H9 (cell line): Measurements from ENCODE around the gene MRPL44. TPM values are rescaled to one million over a fixed set of nuclear protein-coding genes. Genes with fewer than 3 reads are reported as not detected.

Source experiments
- DNase-seq: peaks from one replicate; pipeline ENCODE4 v3.0.0-alpha.2; 2017
- H2AFZ ChIP-seq: one replicate; pipeline ENCODE4 v1.6.1; 2013; ENCODE audit warnings: mild to moderate bottlenecking, low read length, control low read depth, moderate library complexity
- H2AK5ac ChIP-seq: 2 replicates; pipeline ENCODE4 v1.6.1; 2013; ENCODE audit warnings: low read length, control low read depth, mixed read lengths; ENCODE audit not compliant: insufficient read length
- H2BK120ac ChIP-seq: one replicate; pipeline ENCODE4 v1.6.1; 2013; ENCODE audit warnings: low read depth, mild to moderate bottlenecking, low read length, control low read depth, inconsistent platforms; ENCODE audit not compliant: poor library complexity, severe bottlenecking
- H2BK12ac ChIP-seq: 2 replicates; pipeline ENCODE4 v1.6.1; 2013; ENCODE audit warnings: low read length, control low read depth, mixed read lengths, low read depth; ENCODE audit not compliant: insufficient read length
- H2BK15ac ChIP-seq: 2 replicates; pipeline ENCODE4 v1.6.1; 2013; ENCODE audit warnings: low read depth, low read length, control low read depth
- H2BK20ac ChIP-seq: one replicate; pipeline ENCODE4 v1.6.1; 2013; ENCODE audit warnings: low read depth, mild to moderate bottlenecking, low read length, control low read depth, inconsistent platforms; ENCODE audit not compliant: poor library complexity, severe bottlenecking
- H2BK5ac ChIP-seq: 2 replicates; pipeline ENCODE4 v1.6.1; 2013; ENCODE audit warnings: low read length, control low read depth, mixed read lengths; ENCODE audit not compliant: insufficient read length
- H3K14ac ChIP-seq: 2 replicates; pipeline ENCODE4 v1.6.1; 2013; ENCODE audit warnings: low read length, control low read depth; ENCODE audit not compliant: insufficient read depth
- H3K18ac ChIP-seq: 2 replicates; pipeline ENCODE4 v1.6.1; 2013; ENCODE audit warnings: low read depth, mild to moderate bottlenecking, mixed read lengths, low read length, control low read depth; ENCODE audit not compliant: insufficient read length
- H3K23ac ChIP-seq: 2 replicates; pipeline ENCODE4 v1.6.1; 2013; ENCODE audit warnings: low read length, control low read depth, mixed read lengths, low read depth; ENCODE audit not compliant: insufficient read length
- H3K23me2 ChIP-seq: 2 replicates; pipeline ENCODE4 v1.6.1; 2013; ENCODE audit warnings: low read depth, mild to moderate bottlenecking, mixed read lengths, low read length, control low read depth; ENCODE audit not compliant: insufficient read length, poor library complexity, severe bottlenecking
- H3K27ac ChIP-seq: 2 replicates; pipeline ENCODE4 v1.5.1; 2013; ENCODE audit warnings: low read length, control low read depth, mixed read lengths, low read depth; ENCODE audit not compliant: insufficient read length
- H3K27me3 ChIP-seq: 2 replicates; pipeline ENCODE4 v1.6.1; 2013; ENCODE audit warnings: low read length, control low read depth, inconsistent platforms; ENCODE audit not compliant: insufficient read depth
- H3K4ac ChIP-seq: 2 replicates; pipeline ENCODE4 v1.6.1; 2013; ENCODE audit warnings: low read depth, mild to moderate bottlenecking, control low read depth, inconsistent platforms, low read length, moderate library complexity
- H3K4me1 ChIP-seq: 2 replicates; pipeline ENCODE4 v1.6.1; 2013; ENCODE audit warnings: low read length, control low read depth, inconsistent platforms; ENCODE audit not compliant: insufficient read depth
- H3K4me2 ChIP-seq: 2 replicates; pipeline ENCODE4 v1.6.1; 2013; ENCODE audit warnings: low read length, control low read depth, mixed read lengths; ENCODE audit not compliant: insufficient read length, insufficient read depth
- H3K56ac ChIP-seq: 2 replicates; pipeline ENCODE4 v1.6.1; 2013; ENCODE audit warnings: low read depth, mild to moderate bottlenecking, mixed read lengths, low read length, control low read depth; ENCODE audit not compliant: insufficient read length
- H3K79me1 ChIP-seq: 2 replicates; pipeline ENCODE4 v1.6.1; 2013; ENCODE audit warnings: low read depth, mild to moderate bottlenecking, moderate library complexity, low read length, control low read depth, inconsistent platforms; ENCODE audit not compliant: insufficient read depth, poor library complexity, severe bottlenecking
- H3K79me2 ChIP-seq: 2 replicates; pipeline ENCODE4 v1.6.1; 2013; ENCODE audit warnings: low read length, control low read depth, inconsistent platforms; ENCODE audit not compliant: insufficient read depth
- H3K9ac ChIP-seq: 2 replicates; pipeline ENCODE4 v1.6.1; 2013; ENCODE audit warnings: low read length, control low read depth, mixed read lengths; ENCODE audit not compliant: insufficient read length; ENCODE audit errors: extremely low read depth
- H3K9me3 ChIP-seq: one replicate; pipeline ENCODE4 v1.6.1; 2013; ENCODE audit warnings: low read depth, low read length, inconsistent platforms; ENCODE audit not compliant: control insufficient read depth
- H3T11ph ChIP-seq: one replicate; pipeline ENCODE4 v1.6.1; 2013; ENCODE audit warnings: mild to moderate bottlenecking, low read length, control low read depth, inconsistent platforms
- H4K20me1 ChIP-seq: one replicate; pipeline ENCODE4 v1.6.1; 2013; ENCODE audit not compliant: control insufficient read depth, insufficient read length, insufficient read depth
- H4K5ac ChIP-seq: 2 replicates; pipeline ENCODE4 v1.6.1; 2013; ENCODE audit warnings: low read depth, mild to moderate bottlenecking, mixed read lengths, low read length, control low read depth; ENCODE audit not compliant: insufficient read length
- H4K8ac ChIP-seq: replicated peaks from 2 replicates; pipeline ENCODE4 v1.6.1; 2013; ENCODE audit warnings: low read length, control low read depth, mixed read lengths, low read depth; ENCODE audit not compliant: insufficient read length
- H4K91ac ChIP-seq: 2 replicates; pipeline ENCODE4 v1.6.1; 2013; ENCODE audit warnings: low read depth, mild to moderate bottlenecking, moderate library complexity, mixed read lengths, low read length, control low read depth; ENCODE audit not compliant: insufficient read length
- H3K27ac Mint-ChIP-seq, 3 experiments: 2 replicates in 2 of 3; 3 replicates in 1 of 3; pipeline ENCODE4 v1.8.0; 2020 to 2021; ENCODE audit warnings: mixed read lengths in 3 of 3, mild to moderate bottlenecking in 1 of 3, moderate library complexity in 1 of 3
- H3K27me3 Mint-ChIP-seq: 2 replicates; pipeline ENCODE4 v1.8.0; 2021; ENCODE audit warnings: low read depth, mild to moderate bottlenecking, moderate library complexity, mixed read lengths
- H3K36me3 Mint-ChIP-seq, 3 experiments: 2 replicates in 2 of 3; 3 replicates in 1 of 3; pipeline ENCODE4 v1.8.0; 2020 to 2021; ENCODE audit warnings: low read depth in 3 of 3, mixed read lengths in 3 of 3; ENCODE audit not compliant: insufficient read depth in 1 of 3
- H3K4me1 Mint-ChIP-seq, 2 experiments: 2 replicates each; pipeline ENCODE4 v1.8.0; 2020; ENCODE audit warnings: mixed read lengths in 2 of 2
- H3K4me3 Mint-ChIP-seq, 2 experiments: 2 replicates in 1 of 2; 3 replicates in 1 of 2; pipeline ENCODE4 v1.8.0; 2020 to 2021; ENCODE audit warnings: mild to moderate bottlenecking in 2 of 2, mixed read lengths in 2 of 2, moderate library complexity in 1 of 2
- H3K9me3 Mint-ChIP-seq, 2 experiments: 2 replicates in 1 of 2; 3 replicates in 1 of 2; pipeline ENCODE4 v1.8.0; 2020; ENCODE audit warnings: mild to moderate bottlenecking in 2 of 2, mixed read lengths in 2 of 2, moderate library complexity in 1 of 2
- CTCF ChIP-seq: fragments of 200-600 bp; sonication (generic); conservative IDR thresholded peaks from 3 replicates; pipeline ENCODE4 v1.8.0; 2021; ENCODE audit warnings: antibody characterized with exemption, mild to moderate bottlenecking
- WGBS: extraction: QIAGEN DNeasy Blood & Tissue Kit; methylation state at CpG from one replicate; pipeline ENCODE4 v1.1.7; 2013; ENCODE audit warnings: missing lambda C conversion rate, low lambda C conversion rate, mixed read lengths; ENCODE audit not compliant: insufficient read length; ENCODE audit errors: extremely low coverage; 5-methylcytosine and 5-hydroxymethylcytosine counted together
- total RNA-seq: library from RNA; stranded (reverse); gene quantifications from 2 replicates; pipeline ENCODE4 v1.2.1, GENCODE V29; 2021

Gene MRPL44
- total RNA-seq, 1 experiment from 2014 or later: 46.1 TPM

- no peaks in the 10 kb centered on the region for H3K79me1 ChIP-seq
- no peak overlapping the region for H4K91ac ChIP-seq
- H4K8ac ChIP-seq: no peak overlapping the region
- DNase-seq: peak; percentile 76
- H2BK12ac ChIP-seq: no peak overlapping the region
- no peak overlapping the region for H4K5ac ChIP-seq
- no peaks in the 10 kb centered on the region for H3K27me3 Mint-ChIP-seq
- H3K4me3 Mint-ChIP-seq: peak overlapping the region; percentile 35 to 50; a peak in 2 of 5 replicates
- H3K9me3 ChIP-seq: no peaks in the 10 kb centered on the region
- H3K4me2 ChIP-seq: peak overlapping the region; percentile 67
- no peaks in the 10 kb centered on the region for H4K20me1 ChIP-seq
- peaks cover 3% of the 10 kb centered on the region for H3K23me2 ChIP-seq
- H3K14ac ChIP-seq: peak overlapping the region; percentile 78
- H3K18ac ChIP-seq: no peak overlapping the region
- H3K56ac ChIP-seq: no peak overlapping the region
- no peak overlapping the region for H3T11ph ChIP-seq
- no peaks in the 10 kb centered on the region for H3K9me3 Mint-ChIP-seq
- no peak overlapping the region for H2AFZ ChIP-seq
- peaks cover 6% of the 10 kb centered on the region; the same call in 1 of the 2 replicates for H3K4me1 ChIP-seq
- no peak overlapping the region for H2BK120ac ChIP-seq
- WGBS: no CpG with 5 or more reads among the region's 12 CpGs
- no peaks in the 10 kb centered on the region for H3K36me3 Mint-ChIP-seq
- H3K79me2 ChIP-seq: no peaks in the 10 kb centered on the region
- H3K27me3 ChIP-seq: no peaks in the 10 kb centered on the region
- no peak overlapping the region for H3K27ac ChIP-seq
- peak overlapping the region in 1 of 3 experiments; percentile 92; a peak in 3 of 7 replicates for H3K27ac Mint-ChIP-seq
- H2BK20ac ChIP-seq: no peak overlapping the region
- H3K9ac ChIP-seq: peak overlapping the region; percentile 4
- peaks cover 34 to 35% of the 10 kb centered on the region in 2 experiments for H3K4me1 Mint-ChIP-seq
- H2AK5ac ChIP-seq: no peak overlapping the region
- no peak overlapping the region for H2BK15ac ChIP-seq
- H3K4ac ChIP-seq: no peak overlapping the region
- no peak for TF ChIP-seq CTCF
- no peak overlapping the region for H2BK5ac ChIP-seq
- no peak overlapping the region for H3K23ac ChIP-seq
Measured at GRCh38 chr2:224008702-224009261, 51.5 kb downstream of the MRPL44 start.
